K562 (cell line): ENCODE measurements around the gene TVP23B.
"Not testable (repeated sequence)": the region's sequence is repeated elsewhere in the genome, so short reads cannot be mapped to it uniquely, and the experiment has no call there.

ENCODE experiments used
- CHD4 ChIP-seq: fragments of 200-600 bp; sonication (generic); IDR thresholded peaks from 3 replicates; pipeline ENCODE4 v1.6.1; 2012; ENCODE audit warnings: low read depth, mild to moderate bottlenecking, mixed read lengths, low read length, inconsistent platforms; ENCODE audit not compliant: insufficient read depth, insufficient replicate concordance, poor library complexity, severe bottlenecking
- CTCF ChIP-seq, 3 experiments: IDR thresholded peaks in 2 of 3; conservative IDR thresholded peaks in 1 of 3; 2 replicates each; pipeline ENCODE4 v1.5.1; 2011 to 2012; ENCODE audit warnings: low read length in 3 of 3, mild to moderate bottlenecking in 3 of 3, control low read depth in 2 of 3, improper control_type of control experiment in 1 of 3, inconsistent platforms in 1 of 3, low read depth in 1 of 3, mixed read lengths in 1 of 3, moderate library complexity in 1 of 3; ENCODE audit not compliant: insufficient read depth in 2 of 3
- E2F5 ChIP-seq: sonication (generic); formaldehyde crosslinking; IDR thresholded peaks from 2 replicates; pipeline ENCODE4 v1.8.0; 2022; ENCODE audit warnings: mild to moderate bottlenecking, missing genetic modification reagents
- EP300 ChIP-seq: IDR thresholded peaks from 2 replicates; pipeline ENCODE4 v1.6.1; 2012; ENCODE audit warnings: low read length, improper control_type of control experiment
- ETV6 ChIP-seq, 3 experiments: fragments of 150-350 bp in 1 of 3; sonication (generic) in 1 of 3; formaldehyde crosslinking in 1 of 3; IDR thresholded peaks; 2 replicates each; pipeline versions ENCODE4 v1.6.1 to v1.8.0; 2014 to 2022; ENCODE audit warnings: borderline replicate concordance in 2 of 3, low read depth in 2 of 3, antibody characterized with exemption in 1 of 3, low read length in 1 of 3, mild to moderate bottlenecking in 1 of 3, missing genetic modification reagents in 1 of 3
- EZH2 ChIP-seq: IDR thresholded peaks from 2 replicates; pipeline ENCODE4 v1.6.1; 2012; ENCODE audit warnings: low read depth, mild to moderate bottlenecking, inconsistent platforms, low read length, borderline replicate concordance
- IRF2 ChIP-seq: sonication (generic); formaldehyde crosslinking; IDR thresholded peaks from 2 replicates; pipeline ENCODE4 v1.8.1; 2022; ENCODE audit warnings: mild to moderate bottlenecking, missing genetic modification reagents
- LEF1 ChIP-seq: fragments of 450-650 bp; IDR thresholded peaks from 2 replicates; pipeline ENCODE4 v1.6.1; 2016; ENCODE audit warnings: mild to moderate bottlenecking
- POLR2A ChIP-seq: fragments of 450-650 bp; conservative IDR thresholded peaks from 2 replicates; pipeline ENCODE4 v1.6.1; 2016
- PTRF ChIP-seq: fragments of 450-650 bp; IDR thresholded peaks from 2 replicates; pipeline ENCODE4 v1.6.1; 2016; ENCODE audit warnings: mild to moderate bottlenecking, missing genetic modification characterization, missing compliant biosample characterization
- YY1 ChIP-seq, 3 experiments: IDR thresholded peaks; 2 replicates each; pipeline ENCODE4 v1.6.1; 2011; ENCODE audit warnings: low read length in 2 of 3, mild to moderate bottlenecking in 2 of 3, moderate library complexity in 2 of 3, borderline replicate concordance in 1 of 3, control low read depth in 1 of 3, low read depth in 1 of 3; ENCODE audit not compliant: insufficient read depth in 3 of 3, insufficient replicate concordance in 2 of 3, control insufficient read depth in 1 of 3, insufficient read length in 1 of 3; ENCODE audit errors: extremely low read depth in 1 of 3
- ZBTB11 ChIP-seq, 3 experiments: fragments of 200-800 bp in 1 of 3; fragments of 250-450 bp in 1 of 3; fragments of 450-650 bp in 1 of 3; sonication (Bioruptor Pico) in 1 of 3; sonication (Bioruptor generic) in 1 of 3; formaldehyde crosslinking in 1 of 3; IDR thresholded peaks; 2 replicates each; pipeline versions ENCODE4 v1.6.1 to v1.8.0; 2016 to 2022; ENCODE audit warnings: mild to moderate bottlenecking in 2 of 3, missing genetic modification characterization in 2 of 3, missing compliant biosample characterization in 1 of 3, moderate library complexity in 1 of 3
- ZNF766 ChIP-seq: fragments of 200-800 bp; sonication (Bioruptor generic); conservative IDR thresholded peaks from 2 replicates; pipeline ENCODE4 v1.6.1; 2016; ENCODE audit warnings: missing genetic modification characterization, missing compliant biosample characterization
- TF ChIP-seq, protein P1 (sequence below): sonication (generic); formaldehyde crosslinking; IDR thresholded peaks from 2 replicates; pipeline ENCODE4 v1.9.0; 2022; ENCODE audit warnings: mild to moderate bottlenecking, missing genetic modification reagents

DNA sequence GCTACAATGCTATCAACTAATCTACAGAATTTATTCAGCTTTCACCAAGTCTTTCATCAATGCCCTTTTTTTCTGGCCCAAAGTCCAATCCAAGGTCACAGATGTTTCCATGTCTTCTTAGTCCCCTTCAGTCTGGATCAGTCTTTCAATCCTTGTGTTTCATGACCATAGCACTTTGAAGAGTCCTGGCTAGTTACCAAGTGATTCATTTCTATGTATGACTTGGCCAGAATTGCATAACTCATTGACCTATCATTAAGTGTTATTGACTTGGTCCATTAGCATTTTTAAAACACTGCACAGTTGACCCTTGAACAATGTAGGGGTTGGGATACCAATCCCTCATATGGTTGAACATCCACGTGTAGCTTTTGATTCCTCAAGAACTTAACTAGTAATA is 48.5 kb upstream of the TVP23B start:
- not testable (repeated sequence) for TF ChIP-seq CTCF (IDR thresholded peaks at IDR 0.05 in 2 of 3, conservative IDR thresholded peaks at IDR 0.05 in 1 of 3; ENCODE audit: insufficient read depth in 2 of 3, low read depth in 1 of 3, low read length in 3 of 3); POLR2A; CHD4; PTRF; YY1 (IDR thresholded peaks at IDR 0.05; ENCODE audit: borderline replicate concordance in 1 of 3, control insufficient read depth in 1 of 3, extremely low read depth in 1 of 3, insufficient read depth in 3 of 3, insufficient read length in 1 of 3, insufficient replicate concordance in 2 of 3, low read depth in 1 of 3, low read length in 2 of 3); E2F5 (CRISPR knock-in tag); EZH2; IRF2; ZBTB11 (CRISPR knock-in tag; IDR thresholded peaks at IDR 0.05); EP300; ZNF766; LEF1; ETV6 (IDR thresholded peaks at IDR 0.05; ENCODE audit: borderline replicate concordance in 1 of 2, low read depth in 2 of 2, low read length in 1 of 2); ETV6 (CRISPR knock-in tag; IDR thresholded peaks at IDR 0.05; ENCODE audit: borderline replicate concordance)
- TF ChIP-seq, protein P1, sequence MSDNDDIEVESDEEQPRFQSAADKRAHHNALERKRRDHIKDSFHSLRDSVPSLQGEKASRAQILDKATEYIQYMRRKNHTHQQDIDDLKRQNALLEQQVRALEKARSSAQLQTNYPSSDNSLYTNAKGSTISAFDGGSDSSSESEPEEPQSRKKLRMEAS: not testable (repeated sequence)
